Endothelial cell of umbilical vein (primary cell): ENCODE data around the gene IFT27.

Experiments used
- CTCF ChIP-seq, 2 donors: IDR thresholded peaks; 1 replicate in 1 of 2; 2 replicates in 1 of 2; pipeline ENCODE4 v1.5.1; 2011; ENCODE audit warnings: low read length in 2 of 2, mild to moderate bottlenecking in 2 of 2, moderate library complexity in 2 of 2, control low read depth in 1 of 2, inconsistent platforms in 1 of 2, low read depth in 1 of 2; ENCODE audit not compliant: insufficient read depth in 1 of 2; ENCODE audit errors: extremely low read depth in 1 of 2
- EZH2 ChIP-seq: IDR thresholded peaks from 2 replicates; pipeline ENCODE4 v1.6.1; 2012; ENCODE audit warnings: borderline replicate concordance, low read depth, mild to moderate bottlenecking, moderate library complexity, low read length, inconsistent platforms; ENCODE audit not compliant: severe bottlenecking
- FOS ChIP-seq: IDR thresholded peaks from 2 replicates; pipeline ENCODE4 v1.6.1; 2011; ENCODE audit warnings: mild to moderate bottlenecking, low read length, moderate library complexity, borderline replicate concordance; ENCODE audit not compliant: insufficient read depth
- GATA2 ChIP-seq: IDR thresholded peaks from 2 replicates; pipeline ENCODE4 v1.7.0; 2011; ENCODE audit warnings: low read depth, mild to moderate bottlenecking, moderate library complexity, mixed read lengths, low read length; ENCODE audit not compliant: insufficient read length, insufficient read depth
- JUN ChIP-seq: IDR thresholded peaks from 2 replicates; pipeline ENCODE4 v1.6.1; 2011; ENCODE audit warnings: borderline replicate concordance, low read depth; ENCODE audit not compliant: insufficient read length, insufficient read depth
- MAX ChIP-seq: IDR thresholded peaks from 2 replicates; pipeline ENCODE4 v1.6.1; 2011; ENCODE audit not compliant: insufficient read depth, insufficient read length
- MYC ChIP-seq: IDR thresholded peaks from one replicate; pipeline ENCODE4 v1.6.1; 2011; ENCODE audit warnings: mild to moderate bottlenecking, low read depth, low read length
- POLR2A ChIP-seq: IDR thresholded peaks from 2 replicates; pipeline ENCODE4 v1.6.1; 2012; ENCODE audit warnings: low read depth, mild to moderate bottlenecking, control low read depth, low read length
- POLR2AphosphoS5 ChIP-seq: IDR thresholded peaks from 2 replicates; pipeline ENCODE4 v1.6.1; 2012; ENCODE audit warnings: low read depth, mild to moderate bottlenecking, control low read depth, low read length, moderate library complexity; ENCODE audit not compliant: insufficient read depth

- TF ChIP-seq POLR2AphosphoS5 (no peak), POLR2A (no peak), EZH2 (no peak), CTCF (IDR thresholded peaks at IDR 0.05; ENCODE audit: extremely low read depth in 1 of 2, insufficient read depth in 1 of 2, low read depth in 1 of 2, low read length in 2 of 2) (no peak), MYC (no peak), JUN (no peak), MAX (no peak), GATA2 (no peak), FOS (no peak)
Measured at GRCh38 chr22:36797374-36797773, 21.5 kb upstream of the IFT27 start.
